ENCODE measurements around the gene MCCD1.

The MCCD1 gene

GRCh38 chr6:31573239-31574105, 44.7 kb downstream of the MCCD1 start:
- no peak for DNase-seq

DNA sequence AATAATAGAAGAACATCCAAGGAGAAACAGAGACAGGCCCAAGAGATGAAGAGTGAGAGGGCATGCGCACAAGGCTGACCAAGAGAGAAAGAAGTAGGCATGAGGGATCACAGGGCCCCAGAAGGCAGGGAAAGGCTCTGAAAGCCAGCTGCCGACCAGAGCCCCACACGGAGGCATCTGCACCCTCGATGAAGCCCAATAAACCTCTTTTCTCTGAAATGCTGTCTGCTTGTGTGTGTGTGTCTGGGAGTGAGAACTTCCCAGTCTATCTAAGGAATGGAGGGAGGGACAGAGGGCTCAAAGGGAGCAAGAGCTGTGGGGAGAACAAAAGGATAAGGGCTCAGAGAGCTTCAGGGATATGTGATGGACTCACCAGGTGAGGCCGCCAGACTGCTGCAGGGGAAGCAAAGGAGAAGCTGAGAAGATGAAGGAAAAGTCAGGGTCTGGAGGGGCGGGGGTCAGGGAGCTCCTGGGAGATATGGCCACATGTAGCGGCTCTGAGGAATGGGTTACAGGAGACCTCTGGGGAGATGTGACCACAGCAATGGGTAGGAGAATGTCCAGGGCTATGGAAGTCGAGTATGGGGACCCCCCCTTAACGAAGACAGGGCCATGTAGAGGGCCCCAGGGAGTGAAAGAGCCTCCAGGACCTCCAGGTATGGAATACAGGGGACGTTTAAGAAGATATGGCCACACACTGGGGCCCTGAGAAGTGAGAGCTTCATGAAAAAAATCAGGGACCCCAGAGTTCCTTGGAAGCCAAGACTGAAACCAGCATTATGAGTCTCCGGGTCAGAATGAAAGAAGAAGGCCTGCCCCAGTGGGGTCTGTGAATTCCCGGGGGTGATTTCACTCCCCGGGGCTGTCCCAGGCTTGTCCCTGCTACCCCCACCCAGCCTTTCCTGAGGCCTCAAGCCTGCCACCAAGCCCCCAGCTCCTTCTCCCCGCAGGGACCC, 45.6 kb downstream of the MCCD1 start:
- DNase-seq, result peak; percentile 84

GRCh38 chr6:31575335-31575901, 46.7 kb downstream of the MCCD1 start, which contains the start of gene TNF:
TNF (plus strand) TSS chr6:31575565; CDS start chr6:31575742, 177 bp downstream.
- peak; percentile 91 for DNase-seq

DNA sequence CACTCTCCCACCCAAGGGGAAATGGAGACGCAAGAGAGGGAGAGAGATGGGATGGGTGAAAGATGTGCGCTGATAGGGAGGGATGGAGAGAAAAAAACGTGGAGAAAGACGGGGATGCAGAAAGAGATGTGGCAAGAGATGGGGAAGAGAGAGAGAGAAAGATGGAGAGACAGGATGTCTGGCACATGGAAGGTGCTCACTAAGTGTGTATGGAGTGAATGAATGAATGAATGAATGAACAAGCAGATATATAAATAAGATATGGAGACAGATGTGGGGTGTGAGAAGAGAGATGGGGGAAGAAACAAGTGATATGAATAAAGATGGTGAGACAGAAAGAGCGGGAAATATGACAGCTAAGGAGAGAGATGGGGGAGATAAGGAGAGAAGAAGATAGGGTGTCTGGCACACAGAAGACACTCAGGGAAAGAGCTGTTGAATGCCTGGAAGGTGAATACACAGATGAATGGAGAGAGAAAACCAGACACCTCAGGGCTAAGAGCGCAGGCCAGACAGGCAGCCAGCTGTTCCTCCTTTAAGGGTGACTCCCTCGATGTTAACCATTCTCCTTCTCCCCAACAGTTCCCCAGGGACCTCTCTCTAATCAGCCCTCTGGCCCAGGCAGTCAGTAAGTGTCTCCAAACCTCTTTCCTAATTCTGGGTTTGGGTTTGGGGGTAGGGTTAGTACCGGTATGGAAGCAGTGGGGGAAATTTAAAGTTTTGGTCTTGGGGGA, 47.4 kb downstream of the MCCD1 start:
- no peak for DNase-seq

GRCh38 chr6:31576897-31577578, 48.3 kb downstream of the MCCD1 start:
- DNase-seq, result peak; percentile 79

DNA sequence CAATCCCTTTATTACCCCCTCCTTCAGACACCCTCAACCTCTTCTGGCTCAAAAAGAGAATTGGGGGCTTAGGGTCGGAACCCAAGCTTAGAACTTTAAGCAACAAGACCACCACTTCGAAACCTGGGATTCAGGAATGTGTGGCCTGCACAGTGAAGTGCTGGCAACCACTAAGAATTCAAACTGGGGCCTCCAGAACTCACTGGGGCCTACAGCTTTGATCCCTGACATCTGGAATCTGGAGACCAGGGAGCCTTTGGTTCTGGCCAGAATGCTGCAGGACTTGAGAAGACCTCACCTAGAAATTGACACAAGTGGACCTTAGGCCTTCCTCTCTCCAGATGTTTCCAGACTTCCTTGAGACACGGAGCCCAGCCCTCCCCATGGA, 48.8 kb downstream of the MCCD1 start:
- DNase-seq, result no peak

DNA sequence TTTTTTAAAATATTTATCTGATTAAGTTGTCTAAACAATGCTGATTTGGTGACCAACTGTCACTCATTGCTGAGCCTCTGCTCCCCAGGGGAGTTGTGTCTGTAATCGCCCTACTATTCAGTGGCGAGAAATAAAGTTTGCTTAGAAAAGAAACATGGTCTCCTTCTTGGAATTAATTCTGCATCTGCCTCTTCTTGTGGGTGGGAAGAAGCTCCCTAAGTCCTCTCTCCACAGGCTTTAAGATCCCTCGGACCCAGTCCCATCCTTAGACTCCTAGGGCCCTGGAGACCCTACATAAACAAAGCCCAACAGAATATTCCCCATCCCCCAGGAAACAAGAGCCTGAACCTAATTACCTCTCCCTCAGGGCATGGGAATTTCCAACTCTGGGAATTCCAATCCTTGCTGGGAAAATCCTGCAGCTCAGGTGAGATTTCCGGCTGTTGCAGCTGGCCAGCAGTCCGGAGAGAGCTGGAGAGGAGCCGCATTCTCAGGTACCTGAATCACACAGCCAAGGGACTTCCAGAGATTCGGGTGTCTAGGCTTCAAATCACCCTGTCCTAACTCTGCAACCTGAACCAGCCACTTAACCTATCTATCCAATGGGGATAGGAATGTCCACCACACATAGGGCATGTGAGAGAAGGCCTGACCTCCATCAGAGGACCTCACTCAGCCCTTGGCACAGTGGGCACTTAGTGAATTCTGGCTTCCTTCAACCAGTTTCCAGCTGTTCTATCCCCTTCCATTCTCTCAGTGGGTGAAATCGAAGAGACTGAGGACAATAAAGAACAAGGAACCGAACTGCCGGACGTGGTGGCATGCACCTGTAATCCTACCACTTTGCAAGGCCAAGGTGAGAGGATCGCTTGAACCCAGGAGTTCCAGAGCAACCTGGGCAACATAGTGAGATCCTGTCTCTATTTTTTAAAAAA, 49.7 kb downstream of the MCCD1 start:
- DNase-seq, result peak; percentile 75

DNA sequence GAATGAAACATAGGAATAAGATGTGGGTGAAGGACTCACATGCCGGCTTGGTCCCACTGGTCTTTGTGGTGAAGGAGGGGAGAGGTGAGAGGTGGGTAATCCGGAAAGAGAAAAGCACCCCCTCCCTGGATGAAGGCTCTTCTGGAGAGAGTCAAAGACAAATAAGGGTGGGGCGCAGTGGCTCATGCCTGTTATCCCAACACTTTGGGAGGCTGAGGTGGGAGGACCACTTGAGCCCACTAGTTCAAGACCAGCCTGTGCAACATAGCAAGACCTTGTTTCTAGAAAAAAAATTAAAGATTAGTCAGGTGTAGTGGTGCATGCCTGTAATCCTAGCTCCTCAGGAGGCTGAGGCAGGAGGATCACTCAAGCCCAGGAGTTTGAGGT, 50.4 kb downstream of the MCCD1 start:
- no peak for DNase-seq

Measured in activated CD8-positive, alpha-beta memory T cell treated with anti-CD3 and anti-CD28 coated beads for 24 hours (primary cell).